GM21723 (cell line): ENCODE data around the gene CEP131.
"Not testable (repeated sequence)": the region's sequence is repeated elsewhere in the genome, so short reads cannot be mapped to it uniquely, and the experiment has no call there.

ENCODE experiments used
- ATAC-seq: cut with Tn5 transposase; IDR thresholded peaks from one replicate; pipeline ENCODE4 v1.9.1; 2021; ENCODE audit warnings: mild to moderate bottlenecking, moderate library complexity; ENCODE audit not compliant: unreplicated experiment

The CEP131 gene

GRCh38 chr17:81228834-81229665, 6.3 kb upstream of the CEP131 start:
- peak; percentile 28 for ATAC-seq

- peak; percentile 59 for ATAC-seq
These were observed 5.7 kb upstream of the CEP131 start for GRCh38 chr17:81228420-81228819.

- not testable (repeated sequence) for ATAC-seq
These were observed 4.9 kb upstream of the CEP131 start for GRCh38 chr17:81227630-81228029.

GRCh38 chr17:81223762-81224130, 981 bp upstream of the CEP131 start:
- ATAC-seq: no peak

- ATAC-seq: peak; percentile 11
These were observed 202 bp downstream of the CEP131 start for GRCh38 chr17:81222620-81222905.

- no peak for ATAC-seq
These were observed 734 bp downstream of the CEP131 start for GRCh38 chr17:81221842-81222619.

GRCh38 chr17:81221371-81221841, 1.4 kb downstream of the CEP131 start:
- no peak for ATAC-seq

GRCh38 chr17:81219476-81220180, 3.1 kb downstream of the CEP131 start:
- ATAC-seq: no peak

- no peak for ATAC-seq
These were observed 3.8 kb downstream of the CEP131 start for GRCh38 chr17:81218991-81219390.

- no peak for ATAC-seq
These were observed 4.3 kb downstream of the CEP131 start for GRCh38 chr17:81218459-81218858.

GRCh38 chr17:81217491-81217890, 5.3 kb downstream of the CEP131 start:
- no peak for ATAC-seq

GRCh38 chr17:81213978-81214377, 8.8 kb downstream of the CEP131 start:
- no peak for ATAC-seq

- ATAC-seq: no peak
These were observed 10.4 kb downstream of the CEP131 start for GRCh38 chr17:81212365-81212764.

- ATAC-seq: no peak
These were observed 11.9 kb downstream of the CEP131 start for GRCh38 chr17:81210868-81211267.

GRCh38 chr17:81210466-81210865, 12.3 kb downstream of the CEP131 start:
- ATAC-seq: no peak

GRCh38 chr17:81209141-81209540, 13.6 kb downstream of the CEP131 start:
- ATAC-seq: no peak

- no peak for ATAC-seq
These were observed 14.1 kb downstream of the CEP131 start for GRCh38 chr17:81208651-81209050.

GRCh38 chr17:81207610-81208581, 14.9 kb downstream of the CEP131 start:
- no peak for ATAC-seq

- ATAC-seq: no peak
These were observed 16.1 kb downstream of the CEP131 start for GRCh38 chr17:81206657-81207056.

- no peak for ATAC-seq
These were observed 16.6 kb downstream of the CEP131 start for GRCh38 chr17:81206166-81206565.
